Measurements from ENCODE around the gene RNF144B.

DNA sequence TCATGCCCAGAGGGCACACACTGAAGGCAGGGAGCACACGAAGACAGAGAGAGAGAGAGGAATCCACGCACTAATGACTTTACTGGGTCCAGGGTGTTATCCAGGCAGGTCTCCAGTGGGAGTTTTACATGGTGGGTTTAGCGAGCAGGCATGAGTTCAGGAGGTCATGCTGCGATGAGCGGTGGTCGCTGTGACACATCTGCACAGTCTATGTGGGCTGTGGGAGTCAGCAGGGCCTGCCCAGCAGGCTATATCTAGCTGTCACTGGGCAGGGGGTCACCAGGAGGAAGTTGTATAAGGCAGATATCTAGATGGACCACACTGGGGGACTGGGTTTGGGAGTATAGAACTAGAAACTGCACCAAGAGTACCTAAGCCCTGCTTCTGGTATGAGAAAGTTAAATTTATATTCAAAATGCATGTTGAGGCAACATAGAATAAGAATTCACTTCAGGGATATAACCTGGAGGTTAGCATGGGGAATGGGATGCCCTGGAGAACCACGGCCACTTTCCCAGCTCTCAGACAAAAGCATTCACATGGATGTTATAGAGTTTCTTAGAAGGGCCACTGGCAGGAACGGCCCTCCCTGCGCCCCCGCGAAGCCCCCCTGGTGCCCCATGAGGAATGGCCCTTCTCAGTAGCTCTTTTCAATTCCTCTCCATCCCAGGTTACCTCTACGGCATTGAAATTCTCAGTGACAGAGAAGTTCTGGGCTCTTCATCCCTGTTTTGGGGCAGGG lies 113.9 kb downstream of the RNF144B start:
- TF ChIP-seq, protein P1, sequence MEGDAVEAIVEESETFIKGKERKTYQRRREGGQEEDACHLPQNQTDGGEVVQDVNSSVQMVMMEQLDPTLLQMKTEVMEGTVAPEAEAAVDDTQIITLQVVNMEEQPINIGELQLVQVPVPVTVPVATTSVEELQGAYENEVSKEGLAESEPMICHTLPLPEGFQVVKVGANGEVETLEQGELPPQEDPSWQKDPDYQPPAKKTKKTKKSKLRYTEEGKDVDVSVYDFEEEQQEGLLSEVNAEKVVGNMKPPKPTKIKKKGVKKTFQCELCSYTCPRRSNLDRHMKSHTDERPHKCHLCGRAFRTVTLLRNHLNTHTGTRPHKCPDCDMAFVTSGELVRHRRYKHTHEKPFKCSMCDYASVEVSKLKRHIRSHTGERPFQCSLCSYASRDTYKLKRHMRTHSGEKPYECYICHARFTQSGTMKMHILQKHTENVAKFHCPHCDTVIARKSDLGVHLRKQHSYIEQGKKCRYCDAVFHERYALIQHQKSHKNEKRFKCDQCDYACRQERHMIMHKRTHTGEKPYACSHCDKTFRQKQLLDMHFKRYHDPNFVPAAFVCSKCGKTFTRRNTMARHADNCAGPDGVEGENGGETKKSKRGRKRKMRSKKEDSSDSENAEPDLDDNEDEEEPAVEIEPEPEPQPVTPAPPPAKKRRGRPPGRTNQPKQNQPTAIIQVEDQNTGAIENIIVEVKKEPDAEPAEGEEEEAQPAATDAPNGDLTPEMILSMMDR (conservative IDR thresholded peaks at IDR 0.05; ENCODE audit: low read length), result no peak
- no peak for TF ChIP-seq EZH2phosphoT487 (IDR thresholded peaks at IDR 0.05; ENCODE audit: borderline replicate concordance)

Measured in Loucy (cell line).